ENCODE results near the gene DDX27.

DNA sequence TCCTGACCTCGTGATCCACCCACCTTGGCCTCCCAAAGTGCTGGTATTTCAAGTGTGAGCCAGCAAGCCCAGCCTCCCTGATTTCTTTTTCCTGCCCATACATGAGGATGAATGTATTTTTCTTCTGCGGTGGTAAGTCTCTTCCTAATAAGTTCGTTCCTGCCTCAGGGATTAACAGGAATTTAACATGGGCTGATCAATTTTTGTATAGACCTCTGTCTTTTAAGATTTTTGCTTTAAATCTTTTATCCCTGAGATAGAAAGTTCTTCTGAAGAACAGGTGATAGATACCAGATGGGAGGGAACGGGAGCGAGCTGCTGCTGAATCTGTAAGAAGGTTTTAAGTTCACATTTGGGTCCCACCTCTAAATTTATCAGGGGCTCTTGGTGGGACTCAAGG lies 65.6 kb downstream of the DDX27 start:
- TF ChIP-seq, protein P1, sequence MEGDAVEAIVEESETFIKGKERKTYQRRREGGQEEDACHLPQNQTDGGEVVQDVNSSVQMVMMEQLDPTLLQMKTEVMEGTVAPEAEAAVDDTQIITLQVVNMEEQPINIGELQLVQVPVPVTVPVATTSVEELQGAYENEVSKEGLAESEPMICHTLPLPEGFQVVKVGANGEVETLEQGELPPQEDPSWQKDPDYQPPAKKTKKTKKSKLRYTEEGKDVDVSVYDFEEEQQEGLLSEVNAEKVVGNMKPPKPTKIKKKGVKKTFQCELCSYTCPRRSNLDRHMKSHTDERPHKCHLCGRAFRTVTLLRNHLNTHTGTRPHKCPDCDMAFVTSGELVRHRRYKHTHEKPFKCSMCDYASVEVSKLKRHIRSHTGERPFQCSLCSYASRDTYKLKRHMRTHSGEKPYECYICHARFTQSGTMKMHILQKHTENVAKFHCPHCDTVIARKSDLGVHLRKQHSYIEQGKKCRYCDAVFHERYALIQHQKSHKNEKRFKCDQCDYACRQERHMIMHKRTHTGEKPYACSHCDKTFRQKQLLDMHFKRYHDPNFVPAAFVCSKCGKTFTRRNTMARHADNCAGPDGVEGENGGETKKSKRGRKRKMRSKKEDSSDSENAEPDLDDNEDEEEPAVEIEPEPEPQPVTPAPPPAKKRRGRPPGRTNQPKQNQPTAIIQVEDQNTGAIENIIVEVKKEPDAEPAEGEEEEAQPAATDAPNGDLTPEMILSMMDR (conservative IDR thresholded peaks at IDR 0.05; ENCODE audit: low read length), result no peak
- no peak for TF ChIP-seq EZH2phosphoT487 (IDR thresholded peaks at IDR 0.05; ENCODE audit: borderline replicate concordance)
